HG02642 (cell line): Measurements from ENCODE around the gene HOXC6.
"Not testable (repeated sequence)": the region's sequence is repeated elsewhere in the genome, so short reads cannot be mapped to it uniquely, and the experiment has no call there.

Experiments
- ATAC-seq: cut with Tn5 transposase; IDR thresholded peaks from one replicate; pipeline ENCODE4 v1.9.1; 2021; ENCODE audit warnings: mild to moderate bottlenecking; ENCODE audit not compliant: unreplicated experiment, poor library complexity

Gene HOXC6

GRCh38 chr12:54038284-54038870 is 10.1 kb downstream of the HOXC6 start:
- no peak for ATAC-seq

- ATAC-seq, result no peak
These were observed 10.7 kb downstream of the HOXC6 start for GRCh38 chr12:54038871-54039414.

- ATAC-seq, result no peak
These were observed 11.3 kb downstream of the HOXC6 start for GRCh38 chr12:54039417-54040147.

GRCh38 chr12:54040148-54040494 is 11.9 kb downstream of the HOXC6 start:
- ATAC-seq, result no peak

GRCh38 chr12:54040648-54041047 is 12.4 kb downstream of the HOXC6 start:
- no peak for ATAC-seq

GRCh38 chr12:54041097-54041690 is 13.0 kb downstream of the HOXC6 start:
- no peak for ATAC-seq

GRCh38 chr12:54042033-54042432 is 13.8 kb downstream of the HOXC6 start:
- ATAC-seq, result not testable (repeated sequence)

- ATAC-seq, result no peak
These were observed 15.0 kb downstream of the HOXC6 start for GRCh38 chr12:54042970-54043853.

GRCh38 chr12:54044425-54045103 is 16.3 kb downstream of the HOXC6 start:
- no peak for ATAC-seq

GRCh38 chr12:54045401-54045800 is 17.2 kb downstream of the HOXC6 start:
- no peak for ATAC-seq

GRCh38 chr12:54045868-54046521 is 17.8 kb downstream of the HOXC6 start:
- ATAC-seq, result no peak

- no peak for ATAC-seq
These were observed 18.5 kb downstream of the HOXC6 start for GRCh38 chr12:54046809-54047159.

- no peak for ATAC-seq
These were observed 19.1 kb downstream of the HOXC6 start for GRCh38 chr12:54047160-54047963.

GRCh38 chr12:54047964-54048303 is 19.7 kb downstream of the HOXC6 start:
- no peak for ATAC-seq

GRCh38 chr12:54048406-54049093 is 20.3 kb downstream of the HOXC6 start:
- no peak for ATAC-seq

- ATAC-seq, result no peak
These were observed 20.9 kb downstream of the HOXC6 start for GRCh38 chr12:54049108-54049507.

GRCh38 chr12:54050482-54050810 is 22.2 kb downstream of the HOXC6 start:
- ATAC-seq, result no peak

GRCh38 chr12:54051026-54051842 is 23.0 kb downstream of the HOXC6 start:
- ATAC-seq, result no peak
